HuH-7.5 (cell line): Measurements from ENCODE around the gene PLD5.
"Not testable (repeated sequence)": the region's sequence is repeated elsewhere in the genome, so short reads cannot be mapped to it uniquely, and the experiment has no call there.

Experiments used
- DNase-seq: peaks from one replicate; pipeline ENCODE4 v3.0.0; 2011; ENCODE audit warnings: low spot score

The PLD5 gene

GRCh38 chr1:242210316-242210715 is 314.2 kb downstream of the PLD5 start:
- DNase-seq = not testable (repeated sequence)

- DNase-seq = no peak
Measured at GRCh38 chr1:242209063-242209462, 315.4 kb downstream of the PLD5 start.

GRCh38 chr1:242208021-242208420 is 316.5 kb downstream of the PLD5 start:
- DNase-seq = no peak

- DNase-seq = no peak
Measured at GRCh38 chr1:242206994-242207393, 317.5 kb downstream of the PLD5 start.

- DNase-seq = no peak
Measured at GRCh38 chr1:242205622-242206489, 318.6 kb downstream of the PLD5 start.

- DNase-seq = no peak
Measured at GRCh38 chr1:242203262-242203661, 321.2 kb downstream of the PLD5 start.

GRCh38 chr1:242201090-242201489 is 323.4 kb downstream of the PLD5 start:
- no peak for DNase-seq

- DNase-seq = no peak
Measured at GRCh38 chr1:242199776-242200458, 324.6 kb downstream of the PLD5 start.

- DNase-seq = no peak
Measured at GRCh38 chr1:242197907-242198820, 326.3 kb downstream of the PLD5 start.

- no peak for DNase-seq
Measured at GRCh38 chr1:242196914-242197313, 327.6 kb downstream of the PLD5 start.

- no peak for DNase-seq
Measured at GRCh38 chr1:242196101-242196500, 328.4 kb downstream of the PLD5 start.

- DNase-seq = no peak
Measured at GRCh38 chr1:242189591-242189990, 334.9 kb downstream of the PLD5 start.

- no peak for DNase-seq
Measured at GRCh38 chr1:242187816-242188215, 336.7 kb downstream of the PLD5 start.

GRCh38 chr1:242187171-242187570 is 337.3 kb downstream of the PLD5 start:
- DNase-seq = no peak

- DNase-seq = no peak
Measured at GRCh38 chr1:242185731-242186130, 338.8 kb downstream of the PLD5 start.

- DNase-seq = no peak
Measured at GRCh38 chr1:242184955-242185354, 339.5 kb downstream of the PLD5 start.

- not testable (repeated sequence) for DNase-seq
Measured at GRCh38 chr1:242179767-242180166, 344.7 kb downstream of the PLD5 start.

GRCh38 chr1:242178924-242179708 is 345.4 kb downstream of the PLD5 start:
- DNase-seq = no peak

- no peak for DNase-seq
Measured at GRCh38 chr1:242178436-242178835, 346.1 kb downstream of the PLD5 start.

- DNase-seq = no peak
Measured at GRCh38 chr1:242162140-242162539, 362.4 kb downstream of the PLD5 start.
